SK-N-SH (cell line): Measurements from ENCODE around the gene PDHB. TPM values are rescaled to one million over a fixed set of nuclear protein-coding genes. Genes with fewer than 3 reads are reported as not detected.

Experiments
- CTCF ChIA-PET: fragments of 300-600, 350-600 bp; formaldehyde crosslinking; extraction: SDS; loops from one replicate; lab custom pipeline; 2021; lab: Yijun Ruan, JAX
- POLR2A ChIA-PET: fragments of 350-600 bp; sonication (Branson Sonifier 250); formaldehyde crosslinking; extraction: SDS; loops from one replicate; lab custom pipeline; 2020; ENCODE audit warnings: antibody characterized with exemption, inconsistent platforms; lab: Yijun Ruan, JAX
- DNase-seq: peaks from one replicate; pipeline ENCODE4 v3.0.0; 2012
- H2AFZ ChIP-seq: fragments of 200-600 bp; sonication (generic); 2 replicates; pipeline ENCODE4 v1.8.1; 2016; ENCODE audit warnings: antibody characterized with exemption, mild to moderate bottlenecking, low read depth
- H3F3A ChIP-seq: fragments of 200-600 bp; sonication (generic); replicated peaks from 2 replicates; pipeline ENCODE3; 2016; ENCODE audit warnings: antibody characterized with exemption, mild to moderate bottlenecking; ENCODE audit not compliant: insufficient read depth
- H3K27ac ChIP-seq, 2 experiments: fragments of 200-500 bp in 1 of 2; fragments of 200-600 bp in 1 of 2; sonication (Bioruptor generic) in 1 of 2; sonication (generic), shearing (Covaris generic) in 1 of 2; 2 replicates each; pipeline versions ENCODE4 v1.5.1 to v1.6.1; 2014 to 2016; ENCODE audit warnings: low read depth in 2 of 2, inconsistent platforms in 1 of 2, low read length in 1 of 2, mild to moderate bottlenecking in 1 of 2, mixed read lengths in 1 of 2
- H3K27me3 ChIP-seq: fragments of 200-600 bp; sonication (generic), shearing (Covaris generic); 2 replicates; pipeline ENCODE4 v1.6.1; 2016; ENCODE audit warnings: mixed run types; ENCODE audit not compliant: insufficient read depth
- H3K36me3 ChIP-seq, 2 experiments: fragments of 200-500 bp in 1 of 2; fragments of 200-600 bp in 1 of 2; sonication (Bioruptor generic) in 1 of 2; sonication (generic) in 1 of 2; replicated peaks in 1 of 2; 2 replicates each; pipeline versions ENCODE3 to v1.5.1; 2014 to 2016; ENCODE audit warnings: low read length in 1 of 2, mild to moderate bottlenecking in 1 of 2; ENCODE audit not compliant: insufficient read depth in 2 of 2, control insufficient read depth in 1 of 2
- H3K4me1 ChIP-seq, 2 experiments: fragments of 200-500 bp in 1 of 2; fragments of 200-600 bp in 1 of 2; sonication (Bioruptor generic) in 1 of 2; sonication (generic), shearing (Covaris generic) in 1 of 2; 2 replicates each; pipeline versions ENCODE4 v1.5.1 to v1.6.1; 2014 to 2016; ENCODE audit warnings: low read depth in 1 of 2, low read length in 1 of 2, mixed run types in 1 of 2; ENCODE audit not compliant: insufficient read depth in 2 of 2, control insufficient read depth in 1 of 2
- H3K4me2 ChIP-seq: fragments of 200-600 bp; sonication (generic), shearing (Covaris generic); 2 replicates; pipeline ENCODE4 v1.6.1; 2017; ENCODE audit warnings: mixed run types
- H3K4me3 ChIP-seq, 2 experiments: fragments of 200-500 bp in 1 of 2; fragments of 200-600 bp in 1 of 2; sonication (Bioruptor generic) in 1 of 2; sonication (generic), shearing (Covaris generic) in 1 of 2; 2 replicates each; pipeline versions ENCODE4 v1.5.1 to v1.8.1; 2014 to 2016; ENCODE audit warnings: low read depth in 2 of 2, inconsistent platforms in 1 of 2, low read length in 1 of 2, mild to moderate bottlenecking in 1 of 2, mixed read lengths in 1 of 2, moderate library complexity in 1 of 2
- H3K79me2 ChIP-seq: fragments of 200-600 bp; sonication (generic); 2 replicates; pipeline ENCODE4 v1.8.1; 2017; ENCODE audit warnings: mild to moderate bottlenecking; ENCODE audit not compliant: insufficient read depth
- H3K9ac ChIP-seq: fragments of 200-600 bp; sonication (generic); 2 replicates; pipeline ENCODE4 v1.6.1; 2017; ENCODE audit warnings: mixed run types
- H3K9me2 ChIP-seq: fragments of 200-600 bp; sonication (generic); 2 replicates; pipeline ENCODE4 v1.6.1; 2017; ENCODE audit warnings: mixed run types
- H3K9me3 ChIP-seq: fragments of 200-600 bp; sonication (generic); 2 replicates; pipeline ENCODE4 v1.6.1; 2017; ENCODE audit warnings: mixed run types, mild to moderate bottlenecking, moderate library complexity
- H4K20me1 ChIP-seq: fragments of 200-600 bp; sonication (generic); 2 replicates; pipeline ENCODE4 v1.6.1; 2017; ENCODE audit warnings: mild to moderate bottlenecking, mixed run types; ENCODE audit not compliant: insufficient read depth
- CHD2 ChIP-seq: fragments of 150-350 bp; IDR thresholded peaks from 2 replicates; pipeline ENCODE4 v1.6.1; 2018; ENCODE audit warnings: low read length; ENCODE audit not compliant: partially characterized antibody
- FOSL2 ChIP-seq: IDR thresholded peaks from 2 replicates; pipeline ENCODE4 v1.4.0; 2012; ENCODE audit warnings: low read depth, mild to moderate bottlenecking, moderate library complexity, borderline replicate concordance
- FOXJ3 ChIP-seq: sonication (generic); formaldehyde crosslinking; IDR thresholded peaks from 2 replicates; pipeline ENCODE4 v1.5.1; 2020; ENCODE audit warnings: mild to moderate bottlenecking, missing genetic modification reagents
- GABPA ChIP-seq: IDR thresholded peaks from 2 replicates; pipeline ENCODE4 v1.4.0; 2012; ENCODE audit warnings: low read depth, mild to moderate bottlenecking
- GATA2 ChIP-seq: sonication (generic); formaldehyde crosslinking; IDR thresholded peaks from 2 replicates; pipeline ENCODE4 v1.5.0; 2020; ENCODE audit warnings: mild to moderate bottlenecking, missing genetic modification reagents
- NFIC ChIP-seq: IDR thresholded peaks from 2 replicates; pipeline ENCODE4 v1.4.0; 2012; ENCODE audit warnings: borderline replicate concordance
- POLR2AphosphoS5 ChIP-seq: IDR thresholded peaks from 2 replicates; pipeline ENCODE4 v1.6.1; 2012; ENCODE audit warnings: low read depth, low read length
- RAD21 ChIP-seq: IDR thresholded peaks from 2 replicates; pipeline ENCODE4 v1.6.1; 2012; ENCODE audit warnings: mild to moderate bottlenecking, low read length
- SIN3A ChIP-seq: IDR thresholded peaks from 2 replicates; pipeline ENCODE4 v1.6.1; 2012; ENCODE audit warnings: low read depth, mild to moderate bottlenecking, low read length, moderate library complexity, borderline replicate concordance
- TCF12 ChIP-seq: IDR thresholded peaks from 2 replicates; pipeline ENCODE4 v1.4.0; 2012
- TEAD4 ChIP-seq: IDR thresholded peaks from 2 replicates; pipeline ENCODE4 v1.4.0; 2012; ENCODE audit warnings: mild to moderate bottlenecking, borderline replicate concordance; ENCODE audit not compliant: insufficient read depth
- YY1 ChIP-seq: IDR thresholded peaks from 2 replicates; pipeline ENCODE4 v1.4.0; 2012; ENCODE audit warnings: low read depth, mild to moderate bottlenecking
- WGBS: methylation state at CpG from one replicate; pipeline ENCODE4 v1.1.6; 2017; ENCODE audit warnings: low lambda C conversion rate; 5-methylcytosine and 5-hydroxymethylcytosine counted together
- polyA plus RNA-seq, 3 experiments: library from polyadenylated mRNA; depleted of rRNA; stranded (reverse); fragments of >200 nt; gene quantifications; 2 replicates each; pipeline ENCODE4 v1.2.3, GENCODE V29; 2012
- TF ChIP-seq, protein P1 (sequence below): fragments of 200-600 bp; sonication (generic); IDR thresholded peaks from 2 replicates; pipeline ENCODE4 v1.6.1; 2017; ENCODE audit warnings: antibody characterized with exemption, mild to moderate bottlenecking, moderate library complexity
- TF ChIP-seq, protein P2 (sequence below): fragments of 150-350 bp; IDR thresholded peaks from 2 replicates; pipeline ENCODE4 v1.6.1; 2017; ENCODE audit warnings: antibody characterized with exemption, low read length, low read depth, borderline replicate concordance
- TF ChIP-seq, protein P3 (sequence below): IDR thresholded peaks from 2 replicates; pipeline ENCODE4 v1.4.0; 2012; ENCODE audit warnings: low read depth, borderline replicate concordance
- TF ChIP-seq, protein P4 (sequence below): IDR thresholded peaks from 2 replicates; pipeline ENCODE4 v1.4.0; 2012; ENCODE audit warnings: low read depth, borderline replicate concordance

PDHB gene
- polyA plus RNA-seq, 1 of the 3 experiments (the other 2 are of a cell fraction), result 87.5 TPM

DNA sequence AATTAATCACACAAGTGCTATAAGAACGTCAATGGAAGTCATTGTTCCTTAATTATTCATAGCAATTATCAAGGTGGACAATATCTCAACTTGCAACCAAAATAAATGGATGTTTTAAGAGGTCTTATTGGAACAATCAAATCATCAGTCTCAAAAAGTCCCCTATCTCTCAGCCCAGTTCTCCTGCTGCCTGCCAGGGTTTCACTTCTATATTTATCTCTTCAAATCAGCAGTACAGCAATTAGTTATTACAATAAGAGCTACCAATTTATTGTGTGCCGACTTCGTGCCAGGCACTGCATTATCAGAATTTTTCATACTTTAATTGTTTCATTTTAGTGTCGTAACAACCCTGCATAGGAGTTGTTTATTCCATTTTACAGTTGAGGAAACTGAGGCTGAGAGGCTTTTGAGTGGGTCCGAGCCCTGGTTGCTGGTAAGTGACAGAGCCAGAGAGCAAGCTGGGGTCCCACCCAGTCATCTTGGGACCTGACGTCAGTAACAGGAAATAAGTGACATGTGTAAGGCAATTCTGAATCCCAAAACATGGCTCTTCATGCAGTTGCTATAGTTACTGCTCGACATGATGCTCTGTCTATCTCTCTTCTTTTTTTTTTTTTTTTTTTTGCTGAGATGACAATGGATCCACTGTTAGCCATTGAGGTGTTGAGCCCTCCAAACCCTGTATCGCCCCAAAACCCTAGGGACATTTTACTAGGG is 49.4 kb upstream of the PDHB start:
- H3K36me3 ChIP-seq, result no peaks in the 10 kb centered on the region
- no peaks in the 10 kb centered on the region for H3K9me2 ChIP-seq
- H3K27me3 ChIP-seq, result no peaks in the 10 kb centered on the region
- H4K20me1 ChIP-seq, result no peaks in the 10 kb centered on the region
- H3K79me2 ChIP-seq, result no peaks in the 10 kb centered on the region
- peaks cover 0 to 6% of the 10 kb centered on the region in 2 experiments; a peak in 2 of 4 replicates for H3K4me1 ChIP-seq
- H3K4me3 ChIP-seq, result no peak overlapping the region
- 36% methylated on average over 8 of the region's 8 CpGs for WGBS
- H3K9me3 ChIP-seq, result peaks cover 4% of the 10 kb centered on the region; the same call in 1 of the 2 replicates
- H3K27ac ChIP-seq, result no peak overlapping the region
- H3K9ac ChIP-seq, result no peak overlapping the region
- TF ChIP-seq FOSL2 (no peak), YY1 (no peak), FOXJ3 (CRISPR knock-in tag) (no peak), TEAD4 (no peak), NFIC (no peak), TCF12 (no peak), POLR2AphosphoS5 (no peak), SIN3A (no peak), RAD21 (no peak), GATA2 (CRISPR knock-in tag) (no peak), GABPA (no peak), CHD2 (no peak)
- TF ChIP-seq, protein P1, sequence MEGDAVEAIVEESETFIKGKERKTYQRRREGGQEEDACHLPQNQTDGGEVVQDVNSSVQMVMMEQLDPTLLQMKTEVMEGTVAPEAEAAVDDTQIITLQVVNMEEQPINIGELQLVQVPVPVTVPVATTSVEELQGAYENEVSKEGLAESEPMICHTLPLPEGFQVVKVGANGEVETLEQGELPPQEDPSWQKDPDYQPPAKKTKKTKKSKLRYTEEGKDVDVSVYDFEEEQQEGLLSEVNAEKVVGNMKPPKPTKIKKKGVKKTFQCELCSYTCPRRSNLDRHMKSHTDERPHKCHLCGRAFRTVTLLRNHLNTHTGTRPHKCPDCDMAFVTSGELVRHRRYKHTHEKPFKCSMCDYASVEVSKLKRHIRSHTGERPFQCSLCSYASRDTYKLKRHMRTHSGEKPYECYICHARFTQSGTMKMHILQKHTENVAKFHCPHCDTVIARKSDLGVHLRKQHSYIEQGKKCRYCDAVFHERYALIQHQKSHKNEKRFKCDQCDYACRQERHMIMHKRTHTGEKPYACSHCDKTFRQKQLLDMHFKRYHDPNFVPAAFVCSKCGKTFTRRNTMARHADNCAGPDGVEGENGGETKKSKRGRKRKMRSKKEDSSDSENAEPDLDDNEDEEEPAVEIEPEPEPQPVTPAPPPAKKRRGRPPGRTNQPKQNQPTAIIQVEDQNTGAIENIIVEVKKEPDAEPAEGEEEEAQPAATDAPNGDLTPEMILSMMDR, result no peak
- TF ChIP-seq, protein P2, sequence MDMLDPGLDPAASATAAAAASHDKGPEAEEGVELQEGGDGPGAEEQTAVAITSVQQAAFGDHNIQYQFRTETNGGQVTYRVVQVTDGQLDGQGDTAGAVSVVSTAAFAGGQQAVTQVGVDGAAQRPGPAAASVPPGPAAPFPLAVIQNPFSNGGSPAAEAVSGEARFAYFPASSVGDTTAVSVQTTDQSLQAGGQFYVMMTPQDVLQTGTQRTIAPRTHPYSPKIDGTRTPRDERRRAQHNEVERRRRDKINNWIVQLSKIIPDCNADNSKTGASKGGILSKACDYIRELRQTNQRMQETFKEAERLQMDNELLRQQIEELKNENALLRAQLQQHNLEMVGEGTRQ, result no peak
- TF ChIP-seq, protein P3, sequence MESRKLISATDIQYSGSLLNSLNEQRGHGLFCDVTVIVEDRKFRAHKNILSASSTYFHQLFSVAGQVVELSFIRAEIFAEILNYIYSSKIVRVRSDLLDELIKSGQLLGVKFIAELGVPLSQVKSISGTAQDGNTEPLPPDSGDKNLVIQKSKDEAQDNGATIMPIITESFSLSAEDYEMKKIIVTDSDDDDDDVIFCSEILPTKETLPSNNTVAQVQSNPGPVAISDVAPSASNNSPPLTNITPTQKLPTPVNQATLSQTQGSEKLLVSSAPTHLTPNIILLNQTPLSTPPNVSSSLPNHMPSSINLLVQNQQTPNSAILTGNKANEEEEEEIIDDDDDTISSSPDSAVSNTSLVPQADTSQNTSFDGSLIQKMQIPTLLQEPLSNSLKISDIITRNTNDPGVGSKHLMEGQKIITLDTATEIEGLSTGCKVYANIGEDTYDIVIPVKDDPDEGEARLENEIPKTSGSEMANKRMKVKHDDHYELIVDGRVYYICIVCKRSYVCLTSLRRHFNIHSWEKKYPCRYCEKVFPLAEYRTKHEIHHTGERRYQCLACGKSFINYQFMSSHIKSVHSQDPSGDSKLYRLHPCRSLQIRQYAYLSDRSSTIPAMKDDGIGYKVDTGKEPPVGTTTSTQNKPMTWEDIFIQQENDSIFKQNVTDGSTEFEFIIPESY, result no peak
- TF ChIP-seq, protein P4, sequence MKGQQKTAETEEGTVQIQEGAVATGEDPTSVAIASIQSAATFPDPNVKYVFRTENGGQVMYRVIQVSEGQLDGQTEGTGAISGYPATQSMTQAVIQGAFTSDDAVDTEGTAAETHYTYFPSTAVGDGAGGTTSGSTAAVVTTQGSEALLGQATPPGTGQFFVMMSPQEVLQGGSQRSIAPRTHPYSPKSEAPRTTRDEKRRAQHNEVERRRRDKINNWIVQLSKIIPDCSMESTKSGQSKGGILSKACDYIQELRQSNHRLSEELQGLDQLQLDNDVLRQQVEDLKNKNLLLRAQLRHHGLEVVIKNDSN, result no peak
- DNase-seq, result peak; percentile 41
- no peak overlapping the region for H2AFZ ChIP-seq
- ChIA-PET POLR2A (no interaction called here), CTCF (interaction anchor here (0.8 to 1.0 kb wide), 2 partner anchors 14 to 68 kb away, joined by 3 read pairs; no protein-coding TSS in a partner anchor)
- H3F3A ChIP-seq, result no peaks in the 10 kb centered on the region
- no peak overlapping the region for H3K4me2 ChIP-seq
